MG63 (cell line): ENCODE results near the gene SPTBN5. TPM values are rescaled to one million over a fixed set of nuclear protein-coding genes. Genes with fewer than 3 reads are reported as not detected.

Experiments used
- DNase-seq: peaks from one replicate; pipeline ENCODE4 v3.0.0-alpha.2; 2020
- H3K27me3 ChIP-seq: fragments of 250-450 bp; sonication (Bioruptor Pico); 2 replicates; pipeline ENCODE4 v1.5.1; 2020; ENCODE audit warnings: mild to moderate bottlenecking, moderate library complexity
- H3K36me3 ChIP-seq: fragments of 250-450 bp; sonication (Bioruptor Pico); 2 replicates; pipeline ENCODE4 v1.5.1; 2020; ENCODE audit warnings: mild to moderate bottlenecking, moderate library complexity
- H3K4me3 ChIP-seq: fragments of 250-450 bp; sonication (Bioruptor Pico); 2 replicates; pipeline ENCODE4 v1.5.1; 2020; ENCODE audit warnings: mild to moderate bottlenecking, moderate library complexity
- H3K9me3 ChIP-seq: fragments of 250-450 bp; sonication (Bioruptor Pico); 2 replicates; pipeline ENCODE4 v1.5.1; 2020; ENCODE audit warnings: mild to moderate bottlenecking, moderate library complexity
- total RNA-seq: library from RNA; depleted of rRNA; stranded (reverse); fragments of >200 nt; shearing (Covaris generic); gene quantifications from 2 replicates; pipeline ENCODE4 v1.2.3, GENCODE V29; 2014; ENCODE audit warnings: low replicate concordance; rRNA removed

The SPTBN5 gene
- total RNA-seq = 2.4 and 3.4 TPM in 2 replicates

- Histone ChIP-seq H3K36me3 (peaks cover 8% of the 10 kb centered on the region), H3K9me3 (no peaks in the 10 kb centered on the region), H3K27me3 (no peaks in the 10 kb centered on the region), H3K4me3 (no peak within 1 kb of the TSS)
- DNase-seq = no peak
Observed at GRCh38 chr15:41893422-41894250, at the start of gene SPTBN5. SPTBN5 (minus strand) TSS chr15:41894053; CDS start chr15:41893497, 556 bp downstream.

- H3K9me3 ChIP-seq = no peaks in the 10 kb centered on the region
- H3K27me3 ChIP-seq = no peaks in the 10 kb centered on the region
- no peak for DNase-seq
- peaks cover 68% of the 10 kb centered on the region for H3K36me3 ChIP-seq
- H3K4me3 ChIP-seq = no peak overlapping the region
Observed at GRCh38 chr15:41942886-41943285, 49.0 kb upstream of the SPTBN5 start.

GRCh38 chr15:41941644-41942415 lies 48.0 kb upstream of the SPTBN5 start:
- H3K9me3 ChIP-seq = no peaks in the 10 kb centered on the region
- H3K36me3 ChIP-seq = peaks cover 74% of the 10 kb centered on the region
- no peaks in the 10 kb centered on the region for H3K27me3 ChIP-seq
- no peak for DNase-seq
- H3K4me3 ChIP-seq = no peak overlapping the region

GRCh38 chr15:41940441-41940857 lies 46.6 kb upstream of the SPTBN5 start:
- no peaks in the 10 kb centered on the region for H3K27me3 ChIP-seq
- H3K36me3 ChIP-seq = peaks cover 83% of the 10 kb centered on the region
- no peaks in the 10 kb centered on the region for H3K9me3 ChIP-seq
- DNase-seq = peak; percentile 60
- H3K4me3 ChIP-seq = no peak overlapping the region

- DNase-seq = no peak
- Histone ChIP-seq H3K36me3 (peaks cover 79% of the 10 kb centered on the region), H3K9me3 (no peaks in the 10 kb centered on the region), H3K4me3 (no peak overlapping the region), H3K27me3 (no peaks in the 10 kb centered on the region)
Observed at GRCh38 chr15:41939986-41940385, 46.1 kb upstream of the SPTBN5 start.

GRCh38 chr15:41937568-41937923 lies 43.7 kb upstream of the SPTBN5 start:
- Histone ChIP-seq H3K36me3 (peaks cover 72% of the 10 kb centered on the region), H3K9me3 (no peaks in the 10 kb centered on the region), H3K4me3 (no peak overlapping the region), H3K27me3 (no peaks in the 10 kb centered on the region)
- DNase-seq = no peak

- Histone ChIP-seq H3K4me3 (no peak overlapping the region), H3K36me3 (peaks cover 74% of the 10 kb centered on the region), H3K9me3 (no peaks in the 10 kb centered on the region), H3K27me3 (no peaks in the 10 kb centered on the region)
- no peak for DNase-seq
Observed at GRCh38 chr15:41936649-41937567, 43.1 kb upstream of the SPTBN5 start.

- H3K27me3 ChIP-seq = no peaks in the 10 kb centered on the region
- no peak overlapping the region for H3K4me3 ChIP-seq
- H3K36me3 ChIP-seq = peaks cover 69% of the 10 kb centered on the region
- no peaks in the 10 kb centered on the region for H3K9me3 ChIP-seq
- no peak for DNase-seq
Observed at GRCh38 chr15:41936155-41936554, 42.3 kb upstream of the SPTBN5 start.

GRCh38 chr15:41935566-41936020 lies 41.7 kb upstream of the SPTBN5 start:
- Histone ChIP-seq H3K4me3 (no peak overlapping the region), H3K36me3 (peaks cover 64% of the 10 kb centered on the region), H3K9me3 (no peaks in the 10 kb centered on the region), H3K27me3 (no peaks in the 10 kb centered on the region)
- peak; percentile 20 for DNase-seq

GRCh38 chr15:41934843-41935242 lies 41.0 kb upstream of the SPTBN5 start:
- no peaks in the 10 kb centered on the region for H3K9me3 ChIP-seq
- peak; percentile 86 for DNase-seq
- H3K27me3 ChIP-seq = no peaks in the 10 kb centered on the region
- H3K4me3 ChIP-seq = no peak overlapping the region
- H3K36me3 ChIP-seq = peaks cover 58% of the 10 kb centered on the region

GRCh38 chr15:41933771-41934170 lies 39.9 kb upstream of the SPTBN5 start:
- DNase-seq = peak; percentile 43
- H3K27me3 ChIP-seq = no peaks in the 10 kb centered on the region
- H3K9me3 ChIP-seq = no peaks in the 10 kb centered on the region
- H3K36me3 ChIP-seq = peaks cover 60% of the 10 kb centered on the region
- no peak overlapping the region for H3K4me3 ChIP-seq

GRCh38 chr15:41933326-41933725 lies 39.5 kb upstream of the SPTBN5 start:
- H3K27me3 ChIP-seq = no peaks in the 10 kb centered on the region
- no peaks in the 10 kb centered on the region for H3K9me3 ChIP-seq

GRCh38 chr15:41932511-41933289 lies 38.8 kb upstream of the SPTBN5 start:
- H3K27me3 ChIP-seq = no peaks in the 10 kb centered on the region
- no peak overlapping the region for H3K4me3 ChIP-seq
- no peaks in the 10 kb centered on the region for H3K9me3 ChIP-seq
- no peak for DNase-seq
- peaks cover 59% of the 10 kb centered on the region for H3K36me3 ChIP-seq

More at GRCh38 chr15:41933326-41933725, 39.5 kb upstream of the SPTBN5 start:
- Histone ChIP-seq H3K4me3 (no peak overlapping the region), H3K36me3 (peaks cover 59% of the 10 kb centered on the region)
- no peak for DNase-seq

GRCh38 chr15:41932101-41932500 lies 38.2 kb upstream of the SPTBN5 start:
- DNase-seq = no peak
- Histone ChIP-seq H3K9me3 (no peaks in the 10 kb centered on the region), H3K4me3 (no peak overlapping the region), H3K36me3 (peaks cover 59% of the 10 kb centered on the region), H3K27me3 (no peaks in the 10 kb centered on the region)

- H3K27me3 ChIP-seq = no peaks in the 10 kb centered on the region
- no peak overlapping the region for H3K4me3 ChIP-seq
- H3K36me3 ChIP-seq = peaks cover 52% of the 10 kb centered on the region
- H3K9me3 ChIP-seq = no peaks in the 10 kb centered on the region
- peak; percentile 52 for DNase-seq
Observed at GRCh38 chr15:41930867-41931222, 37.0 kb upstream of the SPTBN5 start.
